Endothelial cell of umbilical vein (primary cell): ENCODE measurements around the gene DNAH10. TPM values are rescaled to one million over a fixed set of nuclear protein-coding genes. Genes with fewer than 3 reads are reported as not detected.

Experiments
- BruUV-seq: library from RNA; stranded (reverse); fragments of 400-500 nt; replicated peaks from 2 replicates; lab custom pipeline; 2021; lab: Mats Ljungman, UMichigan
- CTCF ChIA-PET: fragments of 300-600, 350-600 bp; sonication (Branson Sonifier 250); formaldehyde crosslinking; loops from one replicate; lab custom pipeline; 2021; ENCODE audit warnings: antibody characterized with exemption, inconsistent platforms; lab: Charles Lee
- POLR2A ChIA-PET: fragments of 300-600, 350-600 bp; sonication (Branson Sonifier 250); formaldehyde crosslinking; loops from one replicate; lab custom pipeline; 2021; ENCODE audit warnings: antibody characterized with exemption, inconsistent platforms; lab: Charles Lee
- DNase-seq: peaks from one replicate; pipeline ENCODE4 v3.0.0-alpha.2; 2011; ENCODE audit warnings: low read depth, low spot score
- FAIRE-seq: peaks from 2 replicates; lab custom pipeline; 2011; peaks lifted over from hg19 to GRCh38; lab: Jason Lieb, UNC
- H2AFZ ChIP-seq: 2 replicates; pipeline ENCODE4 v1.6.0; 2012; ENCODE audit warnings: low read depth, low read length, control low read depth, inconsistent platforms
- H3K27ac ChIP-seq: 2 replicates; pipeline ENCODE4 v1.5.1; 2011; ENCODE audit warnings: low read depth, mild to moderate bottlenecking, control low read depth, low read length, moderate library complexity; ENCODE audit not compliant: insufficient read depth
- H3K27me3 ChIP-seq, 2 experiments: 2 replicates each; pipeline versions ENCODE4 v1.6.0 to v1.6.1; 2011; ENCODE audit warnings: low read length in 2 of 2, mixed read lengths in 1 of 2; ENCODE audit not compliant: control insufficient read depth in 2 of 2, insufficient read depth in 2 of 2
- H3K36me3 ChIP-seq, 2 experiments: 2 replicates in 1 of 2; 3 replicates in 1 of 2; pipeline ENCODE4 v1.5.1; 2011; ENCODE audit warnings: low read length in 2 of 2, mild to moderate bottlenecking in 1 of 2, moderate library complexity in 1 of 2; ENCODE audit not compliant: control insufficient read depth in 2 of 2, insufficient read depth in 2 of 2; ENCODE audit errors: extremely low read depth in 1 of 2
- H3K4me1 ChIP-seq: 3 replicates; pipeline ENCODE4 v1.5.1; 2011; ENCODE audit warnings: mild to moderate bottlenecking, low read length; ENCODE audit not compliant: control insufficient read depth, insufficient read depth; ENCODE audit errors: extremely low read depth
- H3K4me2 ChIP-seq: 2 replicates; pipeline ENCODE4 v1.6.1; 2011; ENCODE audit warnings: low read length, control low read depth, mixed read lengths; ENCODE audit not compliant: insufficient read depth
- H3K4me3 ChIP-seq, 3 experiments: fragments of 200-600 bp in 1 of 3; sonication (generic), shearing (Covaris generic) in 1 of 3; replicated peaks in 1 of 3; 2 replicates each; pipeline ENCODE4 v1.5.1; 2011 to 2016; ENCODE audit warnings: control low read depth in 3 of 3, low read length in 3 of 3, mild to moderate bottlenecking in 2 of 3, inconsistent platforms in 1 of 3, low read depth in 1 of 3, moderate library complexity in 1 of 3; ENCODE audit not compliant: insufficient read depth in 1 of 3
- H3K79me2 ChIP-seq: 2 replicates; pipeline ENCODE4 v1.6.0; 2012; ENCODE audit warnings: low read length, inconsistent platforms; ENCODE audit not compliant: control insufficient read depth, insufficient read depth
- H3K9ac ChIP-seq: replicated peaks from 2 replicates; pipeline ENCODE3; 2011; ENCODE audit warnings: low read length, control low read depth; ENCODE audit not compliant: insufficient read depth; ENCODE audit errors: extremely low read depth
- H3K9me1 ChIP-seq: replicated peaks from 3 replicates; pipeline ENCODE4 v1.6.0; 2011; ENCODE audit warnings: mild to moderate bottlenecking, low read length; ENCODE audit not compliant: control insufficient read depth, insufficient read depth; ENCODE audit errors: extremely low read depth
- H3K9me3 ChIP-seq: replicated peaks from 2 replicates; pipeline ENCODE4 v1.5.1; 2012; ENCODE audit warnings: low read length, inconsistent platforms; ENCODE audit not compliant: control insufficient read depth, insufficient read depth
- H4K20me1 ChIP-seq: replicated peaks from 2 replicates; pipeline ENCODE3; 2011; ENCODE audit warnings: mild to moderate bottlenecking, low read length; ENCODE audit not compliant: control insufficient read depth, insufficient read depth; ENCODE audit errors: extremely low read depth
- EZH2 ChIP-seq: IDR thresholded peaks from 2 replicates; pipeline ENCODE4 v1.6.1; 2012; ENCODE audit warnings: borderline replicate concordance, low read depth, mild to moderate bottlenecking, moderate library complexity, low read length, inconsistent platforms; ENCODE audit not compliant: severe bottlenecking
- GATA2 ChIP-seq: IDR thresholded peaks from 2 replicates; pipeline ENCODE4 v1.7.0; 2011; ENCODE audit warnings: low read depth, mild to moderate bottlenecking, moderate library complexity, mixed read lengths, low read length; ENCODE audit not compliant: insufficient read length, insufficient read depth
- JUN ChIP-seq: IDR thresholded peaks from 2 replicates; pipeline ENCODE4 v1.6.1; 2011; ENCODE audit warnings: borderline replicate concordance, low read depth; ENCODE audit not compliant: insufficient read length, insufficient read depth
- POLR2A ChIP-seq: IDR thresholded peaks from 2 replicates; pipeline ENCODE4 v1.6.1; 2012; ENCODE audit warnings: low read depth, mild to moderate bottlenecking, control low read depth, low read length
- POLR2AphosphoS5 ChIP-seq: IDR thresholded peaks from 2 replicates; pipeline ENCODE4 v1.6.1; 2012; ENCODE audit warnings: low read depth, mild to moderate bottlenecking, control low read depth, low read length, moderate library complexity; ENCODE audit not compliant: insufficient read depth
- dilution Hi-C: fragments of 300-500 bp; cut with MboI; formaldehyde crosslinking; loops from one replicate; pipeline ENCODE4 v1.15.0; 2019; ENCODE audit warnings: low sequenced_read_pairs; ENCODE audit not compliant: extremely low pct_ligation_motif_present
- intact Hi-C: fragments of 100-400 bp; cut with micrococcal nuclease; formaldehyde crosslinking; loops from one replicate; pipeline ENCODE4 v1.10.0; 2022
- polyA plus RNA-seq, 4 experiments: library from polyadenylated mRNA; depleted of rRNA in 3 of 4; stranded (reverse) in 3 of 4; unstranded in 1 of 4; fragments of >200 nt; gene quantifications; 2 replicates each; pipeline versions ENCODE4 v1.2.1 to v1.2.3, GENCODE V29; 2011 to 2012; ENCODE audit warnings: missing spikeins in 1 of 4
- total RNA-seq: library from RNA; stranded (reverse); gene quantifications from 2 replicates; pipeline ENCODE4 v1.2.3, GENCODE V29; 2021

The DNAH10 gene
- total and polyA plus RNA-seq, 2 donors (not counting 3 experiments of a cell fraction or from before 2014, with no cell fraction given), result 0.04 to 0.31 TPM

- TF ChIP-seq POLR2AphosphoS5 (no peak), EZH2 (no peak), GATA2 (no peak)
- Histone ChIP-seq H3K4me2 (no peak overlapping the region), H3K4me1 (peaks cover 9% of the 10 kb centered on the region), H3K9ac (no peak overlapping the region), H2AFZ (no peak overlapping the region), H4K20me1 (no peaks in the 10 kb centered on the region), H3K79me2 (no peaks in the 10 kb centered on the region), H3K27ac (no peak overlapping the region), H3K36me3 (no peaks in the 10 kb centered on the region), H3K9me1 (no peaks in the 10 kb centered on the region), H3K27me3 (peaks cover 4 to 18% of the 10 kb centered on the region in 2 experiments), H3K4me3 (no peak overlapping the region), H3K9me3 (no peaks in the 10 kb centered on the region)
- dilution Hi-C loops, result no loop called here
- intact Hi-C loops, result no loop called here
- BruUV-seq, result no TSS peak
- ChIA-PET POLR2A (no interaction called here), CTCF (no interaction called here)
- DNase-seq, result no peak
- no peak for FAIRE-seq
Observed at GRCh38 chr12:123765504-123766035, 3.5 kb downstream of the DNAH10 start.

GRCh38 chr12:123767613-123768012 is 5.5 kb downstream of the DNAH10 start:
- Histone ChIP-seq H3K4me1 (no peaks in the 10 kb centered on the region), H3K4me3 (no peak overlapping the region), H3K27ac (no peak overlapping the region), H4K20me1 (no peaks in the 10 kb centered on the region), H3K9me3 (no peaks in the 10 kb centered on the region), H3K79me2 (no peaks in the 10 kb centered on the region), H3K27me3 (peaks cover 6 to 14% of the 10 kb centered on the region in 2 experiments), H2AFZ (no peak overlapping the region), H3K9me1 (no peaks in the 10 kb centered on the region), H3K36me3 (no peaks in the 10 kb centered on the region), H3K4me2 (no peak overlapping the region), H3K9ac (no peak overlapping the region)
- no peak for TF ChIP-seq JUN
- no peak for TF ChIP-seq POLR2A
- TF ChIP-seq POLR2AphosphoS5, result no peak
- POLR2A ChIA-PET, result no interaction called here
- intact Hi-C loops, result no loop called here
- no TSS peak for BruUV-seq
- CTCF ChIA-PET, result no interaction called here
- FAIRE-seq, result no peak
- no peak for DNase-seq
- dilution Hi-C loops, result no loop called here
